ENCODE measurements around the gene SYNDIG1. TPM values are rescaled to one million over a fixed set of nuclear protein-coding genes. Genes with fewer than 3 reads are reported as not detected.

SYNDIG1 gene
- polyA plus RNA-seq, 1 experiment: 1.7 TPM

DNA sequence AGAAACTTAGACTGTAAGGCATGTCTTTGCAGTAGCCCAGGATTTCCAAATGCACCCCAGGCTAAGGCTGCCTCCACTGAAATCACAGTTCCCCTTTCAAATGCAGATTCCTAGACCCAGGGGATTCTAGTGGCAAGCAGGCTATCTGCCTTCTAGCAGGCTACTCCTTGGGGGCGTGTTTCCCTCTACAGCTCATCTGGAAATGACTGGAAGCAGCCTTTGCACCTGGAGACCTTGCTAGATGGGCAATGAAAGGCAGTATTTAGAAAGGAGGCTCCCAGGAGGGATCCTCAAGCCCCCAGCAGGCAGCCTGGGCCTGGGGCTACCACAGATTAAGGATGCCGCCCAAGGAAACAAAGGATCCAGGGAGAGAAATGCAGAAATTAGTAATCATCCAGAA lies 26.0 kb upstream of the SYNDIG1 start:
- ChIA-PET POLR2A (no interaction called here), CTCF (interaction anchor here (1.5 kb wide), 1 partner anchor 14 kb away, joined by 3 read pairs; no protein-coding TSS in a partner anchor)

DNA sequence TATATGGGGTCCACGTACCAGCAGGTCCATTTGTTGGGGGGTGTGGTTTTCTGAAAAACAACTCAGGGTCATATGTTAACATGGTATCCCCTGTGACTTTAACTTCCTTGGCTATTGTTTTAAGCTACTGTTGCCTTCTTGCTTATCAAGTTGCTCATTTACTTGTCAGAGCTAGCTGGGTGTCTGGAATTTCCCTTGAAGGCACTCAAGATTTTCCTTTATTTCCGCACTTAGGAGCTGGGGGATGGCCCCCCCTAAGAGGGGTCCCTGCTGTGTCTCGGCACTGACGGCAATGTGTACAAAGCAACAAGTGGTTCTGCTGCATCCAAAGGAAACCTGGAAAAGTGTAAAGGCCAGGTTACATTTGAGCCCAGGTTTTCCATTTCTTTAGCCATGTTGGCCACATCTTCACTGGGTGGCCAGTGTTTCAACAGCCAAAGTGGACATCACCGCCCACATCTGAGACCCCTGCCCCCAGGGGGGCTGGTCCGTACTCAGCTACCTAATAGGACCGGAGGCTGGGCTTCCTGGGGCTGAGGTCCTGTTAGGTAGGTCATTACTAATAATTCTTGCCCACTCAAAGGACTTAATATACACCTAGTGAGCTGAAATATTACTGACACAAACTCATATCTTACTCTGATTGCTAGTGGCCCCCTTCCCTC lies 24.8 kb upstream of the SYNDIG1 start:
- TF ChIP-seq, protein P1, sequence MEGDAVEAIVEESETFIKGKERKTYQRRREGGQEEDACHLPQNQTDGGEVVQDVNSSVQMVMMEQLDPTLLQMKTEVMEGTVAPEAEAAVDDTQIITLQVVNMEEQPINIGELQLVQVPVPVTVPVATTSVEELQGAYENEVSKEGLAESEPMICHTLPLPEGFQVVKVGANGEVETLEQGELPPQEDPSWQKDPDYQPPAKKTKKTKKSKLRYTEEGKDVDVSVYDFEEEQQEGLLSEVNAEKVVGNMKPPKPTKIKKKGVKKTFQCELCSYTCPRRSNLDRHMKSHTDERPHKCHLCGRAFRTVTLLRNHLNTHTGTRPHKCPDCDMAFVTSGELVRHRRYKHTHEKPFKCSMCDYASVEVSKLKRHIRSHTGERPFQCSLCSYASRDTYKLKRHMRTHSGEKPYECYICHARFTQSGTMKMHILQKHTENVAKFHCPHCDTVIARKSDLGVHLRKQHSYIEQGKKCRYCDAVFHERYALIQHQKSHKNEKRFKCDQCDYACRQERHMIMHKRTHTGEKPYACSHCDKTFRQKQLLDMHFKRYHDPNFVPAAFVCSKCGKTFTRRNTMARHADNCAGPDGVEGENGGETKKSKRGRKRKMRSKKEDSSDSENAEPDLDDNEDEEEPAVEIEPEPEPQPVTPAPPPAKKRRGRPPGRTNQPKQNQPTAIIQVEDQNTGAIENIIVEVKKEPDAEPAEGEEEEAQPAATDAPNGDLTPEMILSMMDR (IDR thresholded peaks at IDR 0.05; ENCODE audit: insufficient read depth, low read depth, low read length): no peak
- no peak for DNase-seq (ENCODE audit: low read depth)
- Histone ChIP-seq H3K4me3 (ENCODE audit: low read depth, low read length) (no peak overlapping the region), H3K27me3 (ENCODE audit: control insufficient read depth, insufficient read depth, low read length) (peaks cover 1% of the 10 kb centered on the region; the same call in 1 of the 2 replicates), H3K36me3 (ENCODE audit: control insufficient read depth, insufficient read depth, low read length) (no peaks in the 10 kb centered on the region)
- ChIA-PET POLR2A (no interaction called here), CTCF (interaction anchor here (0.6 to 1.9 kb wide), 2 partner anchors 11 to 173 kb away, joined by 4 to 5 read pairs; no protein-coding TSS in a partner anchor)

More for the DNA sequence above, 26.0 kb upstream of the SYNDIG1 start:
- Histone ChIP-seq H3K4me3 (ENCODE audit: low read depth, low read length) (no peak overlapping the region), H3K27me3 (ENCODE audit: control insufficient read depth, insufficient read depth, low read length) (peaks cover 1% of the 10 kb centered on the region; the same call in 1 of the 2 replicates), H3K36me3 (ENCODE audit: control insufficient read depth, insufficient read depth, low read length) (no peaks in the 10 kb centered on the region)
- TF ChIP-seq, protein P1 (IDR thresholded peaks at IDR 0.05; ENCODE audit: insufficient read depth, low read depth, low read length): no peak
- no peak for DNase-seq (ENCODE audit: low read depth)

DNA sequence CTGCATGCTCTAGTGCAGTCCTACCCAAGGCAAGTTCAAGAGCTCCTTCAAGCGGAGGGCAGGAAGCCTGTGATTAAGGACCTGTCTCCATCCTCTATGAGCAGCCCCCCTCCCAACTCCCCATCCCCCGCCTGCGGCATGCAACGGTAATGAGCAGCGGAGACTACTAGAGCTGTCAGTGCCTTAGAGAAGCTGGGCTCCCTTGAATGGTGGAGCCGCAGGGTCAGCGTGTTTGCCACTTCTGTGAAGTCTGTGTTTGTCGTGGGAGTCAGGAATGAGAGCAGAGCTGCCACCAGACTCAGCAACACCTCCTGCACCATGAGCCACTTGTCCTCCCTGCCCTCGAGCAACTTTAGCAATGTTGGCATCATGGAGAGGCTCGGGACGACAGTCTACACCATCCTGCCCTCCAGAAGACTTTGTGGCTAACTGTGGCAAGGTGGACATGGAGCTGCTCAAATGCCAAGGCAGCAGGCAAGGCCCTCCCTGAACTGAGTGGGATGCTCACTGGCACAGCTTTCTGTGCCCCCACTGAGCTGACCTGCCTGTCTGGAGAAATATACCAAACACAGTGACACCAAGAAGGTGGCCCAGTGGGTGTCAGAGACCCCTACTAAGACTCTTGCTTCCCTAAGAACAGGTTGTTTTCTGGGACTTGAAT lies 23.8 kb upstream of the SYNDIG1 start:
- no peaks in the 10 kb centered on the region; the same call in 1 of the 2 replicates for H3K27me3 ChIP-seq (ENCODE audit: control insufficient read depth, insufficient read depth, low read length)
- no peak overlapping the region for H3K4me3 ChIP-seq (ENCODE audit: low read depth, low read length)
- no peak for DNase-seq (ENCODE audit: low read depth)
- TF ChIP-seq, protein P1 (IDR thresholded peaks at IDR 0.05; ENCODE audit: insufficient read depth, low read depth, low read length): no peak
- H3K36me3 ChIP-seq (ENCODE audit: control insufficient read depth, insufficient read depth, low read length): no peaks in the 10 kb centered on the region
- CTCF ChIA-PET: interaction anchor here (1.9 kb wide), 1 partner anchor 10 kb away, joined by 5 read pairs; no protein-coding TSS in a partner anchor
- POLR2A ChIA-PET: no interaction called here

DNA sequence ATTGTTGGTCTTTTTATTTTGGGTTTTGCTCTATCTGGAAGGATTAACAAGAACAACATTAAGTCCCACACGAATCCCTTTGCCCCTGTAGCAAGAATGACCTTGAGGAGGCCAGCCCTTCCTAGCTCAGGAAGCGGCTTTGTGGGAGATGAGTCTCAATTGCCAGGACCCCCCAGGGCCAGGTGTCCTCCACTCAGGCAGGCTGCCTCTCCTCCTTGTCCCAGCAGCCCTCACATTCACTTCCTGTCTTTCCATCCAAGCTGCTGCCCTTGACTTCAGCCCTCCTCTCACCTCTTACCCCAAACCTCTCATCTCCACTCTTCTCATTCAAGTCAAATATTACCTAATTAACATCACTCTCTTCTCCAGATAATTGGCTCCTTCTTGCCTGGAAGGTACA lies 22.6 kb upstream of the SYNDIG1 start:
- CTCF ChIA-PET: interaction anchor here (0.5 to 1.2 kb wide), 2 partner anchors 347 to 472 kb away, joined by 3 to 4 read pairs; no protein-coding TSS in a partner anchor
- Histone ChIP-seq H3K36me3 (ENCODE audit: control insufficient read depth, insufficient read depth, low read length) (no peaks in the 10 kb centered on the region), H3K27me3 (ENCODE audit: control insufficient read depth, insufficient read depth, low read length) (no peaks in the 10 kb centered on the region; the same call in 1 of the 2 replicates), H3K4me3 (ENCODE audit: low read depth, low read length) (no peak overlapping the region)
- no peak for DNase-seq (ENCODE audit: low read depth)
- POLR2A ChIA-PET: no interaction called here
- TF ChIP-seq, protein P1 (IDR thresholded peaks at IDR 0.05; ENCODE audit: insufficient read depth, low read depth, low read length): no peak

DNA sequence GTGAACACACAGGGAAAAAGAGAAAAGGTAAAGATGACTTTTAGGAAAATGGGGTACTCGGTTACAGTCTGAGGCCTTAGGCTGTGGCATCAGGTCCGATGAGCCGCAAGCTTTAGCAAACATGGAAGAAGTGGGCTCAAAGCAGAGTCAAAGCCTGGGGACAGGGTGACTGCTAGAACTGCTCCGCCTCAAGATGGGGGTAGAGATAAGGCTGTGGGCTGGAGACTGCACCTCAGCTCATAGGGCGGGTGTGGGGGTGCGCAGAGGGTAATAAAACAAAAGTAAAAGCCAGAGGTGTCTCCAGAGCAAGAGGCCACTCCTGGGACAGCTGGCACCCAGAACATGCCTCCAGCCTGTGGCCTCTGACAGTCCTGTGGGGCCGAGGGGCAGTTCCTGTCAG lies 21.3 kb upstream of the SYNDIG1 start:
- TF ChIP-seq, protein P1 (IDR thresholded peaks at IDR 0.05; ENCODE audit: insufficient read depth, low read depth, low read length): no peak
- ChIA-PET POLR2A (no interaction called here), CTCF (interaction anchor here (1.5 kb wide), 1 partner anchor 10 kb away, joined by 4 read pairs; no protein-coding TSS in a partner anchor)
- no peaks in the 10 kb centered on the region; the same call in 1 of the 2 replicates for H3K27me3 ChIP-seq (ENCODE audit: control insufficient read depth, insufficient read depth, low read length)
- H3K36me3 ChIP-seq (ENCODE audit: control insufficient read depth, insufficient read depth, low read length): no peaks in the 10 kb centered on the region
- DNase-seq (ENCODE audit: low read depth): no peak
- no peak overlapping the region for H3K4me3 ChIP-seq (ENCODE audit: low read depth, low read length)

All from BJ (cell line).